Calu3 (cell line): Measurements from ENCODE around the gene STX8. TPM values are rescaled to one million over a fixed set of nuclear protein-coding genes. Genes with fewer than 3 reads are reported as not detected.

Experiments used
- BruUV-seq: library from RNA; stranded (reverse); fragments of 400-500 nt; replicated peaks from 2 replicates; lab custom pipeline; 2021; lab: Mats Ljungman, UMichigan
- CTCF ChIA-PET: fragments of 300-600 bp; sonication (Branson Sonifier 250); formaldehyde crosslinking; loops from one replicate; lab custom pipeline; 2022; ENCODE audit warnings: antibody characterized with exemption; lab: Charles Lee
- DNase-seq: peaks from one replicate; pipeline ENCODE4 v3.0.0; 2022
- H3K27ac Mint-ChIP-seq: one replicate; pipeline ENCODE4 v1.8.0; 2022; ENCODE audit warnings: mixed read lengths; ENCODE audit not compliant: unreplicated experiment
- H3K27me3 Mint-ChIP-seq: one replicate; pipeline ENCODE4 v1.8.0; 2022; ENCODE audit warnings: mixed read lengths; ENCODE audit not compliant: unreplicated experiment
- H3K36me3 Mint-ChIP-seq: one replicate; pipeline ENCODE4 v1.8.0; 2022; ENCODE audit warnings: mild to moderate bottlenecking, moderate library complexity, mixed read lengths; ENCODE audit not compliant: insufficient read depth, unreplicated experiment
- H3K4me1 Mint-ChIP-seq: one replicate; pipeline ENCODE4 v1.8.0; 2022; ENCODE audit warnings: mild to moderate bottlenecking, low read depth, mixed read lengths; ENCODE audit not compliant: unreplicated experiment
- H3K4me3 Mint-ChIP-seq: one replicate; pipeline ENCODE4 v1.8.0; 2022; ENCODE audit warnings: mild to moderate bottlenecking, low read depth, moderate library complexity, mixed read lengths; ENCODE audit not compliant: unreplicated experiment
- H3K9me3 Mint-ChIP-seq: one replicate; pipeline ENCODE4 v1.8.0; 2022; ENCODE audit warnings: low read depth, mixed read lengths; ENCODE audit not compliant: unreplicated experiment
- CTCF ChIP-seq: fragments of 200-600 bp; IDR thresholded peaks from one replicate; pipeline ENCODE4 v1.8.0; 2022; ENCODE audit warnings: antibody characterized with exemption; ENCODE audit not compliant: unreplicated experiment
- intact Hi-C: fragments of 100-400 bp; cut with micrococcal nuclease; formaldehyde crosslinking; loops from one replicate; pipeline ENCODE4 v1.10.0; 2022; ENCODE audit not compliant: unreplicated experiment
- total RNA-seq: library from RNA; stranded (reverse); gene quantifications from 2 replicates; pipeline ENCODE4 v1.2.3, GENCODE V29; 2022

STX8 gene
- total RNA-seq, 1 experiment from 2014 or later: 32.4 TPM

GRCh38 chr17:9389111-9389527 lies 186.5 kb downstream of the STX8 start:
- TF ChIP-seq CTCF: no peak
- H3K27me3 Mint-ChIP-seq: no peaks in the 10 kb centered on the region
- no TSS peak for BruUV-seq
- H3K27ac Mint-ChIP-seq: peak overlapping the region; percentile 76
- peaks cover 18% of the 10 kb centered on the region for H3K4me1 Mint-ChIP-seq
- DNase-seq: peak; percentile 50
- intact Hi-C loops: no loop called here
- H3K4me3 Mint-ChIP-seq: no peak overlapping the region
- H3K9me3 Mint-ChIP-seq: no peaks in the 10 kb centered on the region
- CTCF ChIA-PET: interaction anchor here (0.5 to 1.0 kb wide), 6 partner anchors 28 to 589 kb away, joined by 3 to 6 read pairs (median 4); no protein-coding TSS in a partner anchor
- peaks cover 6% of the 10 kb centered on the region for H3K36me3 Mint-ChIP-seq

- BruUV-seq: no TSS peak
- peak; percentile 2 for DNase-seq
Measured at GRCh38 chr17:9386401-9386800, 189.2 kb downstream of the STX8 start.

GRCh38 chr17:9383826-9384225 lies 191.8 kb downstream of the STX8 start:
- Mint-ChIP-seq H3K27me3 (no peaks in the 10 kb centered on the region), H3K9me3 (no peaks in the 10 kb centered on the region), H3K4me3 (no peak overlapping the region), H3K36me3 (peaks cover 1% of the 10 kb centered on the region), H3K27ac (no peak overlapping the region), H3K4me1 (peaks cover 15% of the 10 kb centered on the region)
- CTCF ChIA-PET: no interaction called here
- DNase-seq: no peak
- no peak for TF ChIP-seq CTCF
- intact Hi-C loops: no loop called here
- no TSS peak for BruUV-seq

More at GRCh38 chr17:9386401-9386800, 189.2 kb downstream of the STX8 start:
- H3K27ac Mint-ChIP-seq: peak overlapping the region; percentile 21
- no peaks in the 10 kb centered on the region for H3K9me3 Mint-ChIP-seq
- intact Hi-C loops: no loop called here
- no peaks in the 10 kb centered on the region for H3K27me3 Mint-ChIP-seq
- H3K36me3 Mint-ChIP-seq: peaks cover 6% of the 10 kb centered on the region
- H3K4me1 Mint-ChIP-seq: peaks cover 18% of the 10 kb centered on the region
- CTCF ChIA-PET: interaction anchor here (0.7 kb wide), 1 partner anchor 25 kb away, joined by 3 read pairs; no protein-coding TSS in a partner anchor
- no peak overlapping the region for H3K4me3 Mint-ChIP-seq
- TF ChIP-seq CTCF: no peak

GRCh38 chr17:9382626-9383025 lies 193.0 kb downstream of the STX8 start:
- Mint-ChIP-seq H3K4me3 (no peak overlapping the region), H3K27ac (no peak overlapping the region), H3K4me1 (peaks cover 13% of the 10 kb centered on the region), H3K9me3 (no peaks in the 10 kb centered on the region), H3K36me3 (no peaks in the 10 kb centered on the region), H3K27me3 (no peaks in the 10 kb centered on the region)
- intact Hi-C loops: no loop called here
- no peak for TF ChIP-seq CTCF
- CTCF ChIA-PET: no interaction called here
- BruUV-seq: no TSS peak
- DNase-seq: no peak
